IPS DF 19.7 (cell line): ENCODE measurements around the gene CSPG4.

ENCODE experiments used
- DNase-seq: peaks from one replicate; pipeline ENCODE4 v3.0.0-alpha.2; 2013; ENCODE audit warnings: low read depth, low spot score

The CSPG4 gene

GRCh38 chr15:75672646-75673425, 39.8 kb downstream of the CSPG4 start:
- no peak for DNase-seq

GRCh38 chr15:75671730-75672602, 40.7 kb downstream of the CSPG4 start:
- no peak for DNase-seq

GRCh38 chr15:75669879-75670212, 42.8 kb downstream of the CSPG4 start:
- no peak for DNase-seq

- DNase-seq = no peak
Measured at GRCh38 chr15:75669191-75669878, 43.3 kb downstream of the CSPG4 start.

GRCh38 chr15:75666823-75667501, 45.7 kb downstream of the CSPG4 start:
- no peak for DNase-seq

GRCh38 chr15:75663931-75664421, 48.7 kb downstream of the CSPG4 start:
- no peak for DNase-seq

- no peak for DNase-seq
Measured at GRCh38 chr15:75662823-75663519, 49.7 kb downstream of the CSPG4 start.

GRCh38 chr15:75661756-75662140, 50.9 kb downstream of the CSPG4 start:
- no peak for DNase-seq

GRCh38 chr15:75661100-75661755, 51.4 kb downstream of the CSPG4 start:
- no peak for DNase-seq

- DNase-seq = no peak
Measured at GRCh38 chr15:75659928-75660645, 52.6 kb downstream of the CSPG4 start.

GRCh38 chr15:75659141-75659771, 53.4 kb downstream of the CSPG4 start:
- no peak for DNase-seq

- no peak for DNase-seq
Measured at GRCh38 chr15:75656813-75657212, 55.8 kb downstream of the CSPG4 start.

- no peak for DNase-seq
Measured at GRCh38 chr15:75656331-75656730, 56.3 kb downstream of the CSPG4 start.

- no peak for DNase-seq
Measured at GRCh38 chr15:75655931-75656330, 56.7 kb downstream of the CSPG4 start.

- no peak for DNase-seq
Measured at GRCh38 chr15:75654201-75654907, 58.3 kb downstream of the CSPG4 start.

GRCh38 chr15:75653347-75653913, 59.2 kb downstream of the CSPG4 start:
- no peak for DNase-seq

GRCh38 chr15:75651810-75652543, 60.7 kb downstream of the CSPG4 start:
- no peak for DNase-seq
